Stimulated activated CD4-positive, alpha-beta T cell treated with anti-CD3 and anti-CD28 coated beads, Interleukin-2, amount 100 ng/mL, for 4 hours (primary cell): ENCODE data around the gene ANKRD63.
A peak's percentile ranks its signal among the peaks of the same experiment; 100 is the strongest.

Source experiments
- DNase-seq: peaks from one replicate; pipeline ENCODE4 v3.0.0-alpha.2; 2020; ENCODE audit warnings: low read depth

Gene ANKRD63

DNA sequence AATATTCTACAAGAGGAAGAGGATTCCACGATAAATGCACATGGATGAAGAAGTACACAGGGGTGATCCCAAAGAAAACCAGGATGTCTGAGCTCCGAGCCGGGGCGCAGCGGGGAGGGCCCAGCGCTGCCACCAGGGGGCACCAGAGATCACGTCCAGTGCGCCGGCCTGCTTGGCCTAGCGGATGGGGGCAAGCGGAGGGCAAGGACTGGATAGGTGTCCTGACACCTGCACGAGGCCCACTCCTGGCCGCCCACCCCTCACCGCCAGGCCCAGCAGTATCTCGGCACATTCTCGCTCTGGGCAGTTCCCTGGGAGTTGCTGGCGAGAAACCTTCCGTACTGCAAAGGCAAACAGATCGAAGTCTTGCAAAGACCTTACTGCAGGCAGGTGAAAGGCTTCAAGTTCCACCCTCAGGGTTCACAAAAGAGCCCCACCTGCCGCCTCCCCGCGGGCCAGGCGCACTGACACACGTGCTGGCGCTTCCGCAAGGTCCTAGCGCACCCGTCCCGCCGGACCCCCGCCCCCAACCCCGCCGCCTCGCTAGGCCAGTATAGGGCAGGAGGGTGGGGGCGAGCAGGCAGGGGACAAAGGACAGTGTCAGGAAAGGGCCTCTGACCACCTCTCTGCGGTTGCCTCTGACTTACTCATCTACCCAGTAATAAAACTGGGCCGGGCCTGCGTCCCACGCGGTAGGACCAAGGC, 3.3 kb downstream of the ANKRD63 start:
- DNase-seq, result peak; percentile 51

- DNase-seq, result no peak
Observed at GRCh38 chr15:40278026-40278425, 4.8 kb downstream of the ANKRD63 start.

DNA sequence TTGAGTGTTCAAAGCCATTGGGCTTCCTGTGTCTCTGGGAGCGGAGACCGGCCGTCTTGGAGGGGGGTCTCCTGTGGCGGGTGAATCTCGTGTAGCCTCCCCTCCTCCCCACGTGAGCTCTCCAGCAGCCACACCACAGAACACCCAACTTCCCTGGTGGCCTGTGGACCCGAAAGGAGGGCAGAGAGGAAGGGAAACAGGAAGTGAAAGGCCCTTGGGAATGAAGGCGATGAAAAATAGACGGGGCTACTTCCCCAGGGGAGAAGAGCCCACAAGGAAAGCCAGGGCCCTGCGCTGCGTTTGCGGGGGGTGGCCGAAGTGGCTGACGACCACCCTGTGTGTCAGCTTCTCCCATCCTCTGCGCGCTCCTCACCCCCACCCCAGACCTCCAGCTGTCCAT, 5.4 kb downstream of the ANKRD63 start:
- DNase-seq, result no peak

- no peak for DNase-seq
Observed at GRCh38 chr15:40276927-40277326, 5.9 kb downstream of the ANKRD63 start.

GRCh38 chr15:40275954-40276353, 6.9 kb downstream of the ANKRD63 start:
- no peak for DNase-seq

- DNase-seq, result no peak
Observed at GRCh38 chr15:40275523-40275922, 7.3 kb downstream of the ANKRD63 start.

DNA sequence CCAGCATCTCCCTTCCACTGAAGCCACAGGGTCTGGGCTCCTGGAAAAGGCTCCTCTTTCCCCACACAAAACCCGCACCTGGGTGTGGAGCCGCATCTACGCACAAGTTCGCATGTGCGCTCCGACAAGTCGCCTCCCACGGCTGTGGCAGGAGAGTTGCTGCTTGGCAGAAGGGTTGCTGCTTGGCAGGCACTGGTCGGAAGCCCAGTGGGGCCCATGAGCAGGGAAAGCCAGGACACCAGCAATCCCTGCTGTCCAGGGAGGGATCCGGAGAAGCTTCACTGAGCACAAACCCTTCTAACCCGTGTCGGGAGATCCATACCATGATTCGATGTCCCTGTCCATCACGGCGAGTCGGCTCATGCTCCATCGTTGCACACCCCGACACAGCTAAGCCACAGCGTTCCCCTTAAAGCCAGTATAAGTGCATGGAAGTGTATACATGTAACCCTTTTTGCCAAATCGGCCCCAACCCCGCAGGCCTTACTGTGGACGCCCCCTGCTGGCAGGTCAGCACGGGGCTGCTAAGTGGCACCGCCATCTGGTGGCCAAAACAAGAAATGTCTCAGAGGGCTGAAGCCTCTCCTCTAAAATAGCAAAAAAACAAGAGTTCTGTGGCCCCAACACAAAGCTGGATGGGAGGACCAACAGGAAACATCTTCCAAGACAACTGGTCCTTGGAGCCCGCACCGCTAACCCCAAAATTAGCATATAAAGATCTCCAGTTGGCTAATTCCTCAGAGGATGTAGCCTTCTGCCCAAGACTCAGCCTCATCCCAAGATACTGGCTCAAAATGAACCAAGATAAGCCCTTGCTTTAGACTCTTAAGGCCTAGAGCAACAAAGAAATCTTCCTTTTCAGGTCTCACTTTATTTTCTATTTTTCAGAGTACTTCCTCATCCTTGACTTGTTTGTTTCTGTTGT, 8.3 kb downstream of the ANKRD63 start:
- DNase-seq, result peak; percentile 75

- DNase-seq, result no peak
Observed at GRCh38 chr15:40273428-40273827, 9.4 kb downstream of the ANKRD63 start.

DNA sequence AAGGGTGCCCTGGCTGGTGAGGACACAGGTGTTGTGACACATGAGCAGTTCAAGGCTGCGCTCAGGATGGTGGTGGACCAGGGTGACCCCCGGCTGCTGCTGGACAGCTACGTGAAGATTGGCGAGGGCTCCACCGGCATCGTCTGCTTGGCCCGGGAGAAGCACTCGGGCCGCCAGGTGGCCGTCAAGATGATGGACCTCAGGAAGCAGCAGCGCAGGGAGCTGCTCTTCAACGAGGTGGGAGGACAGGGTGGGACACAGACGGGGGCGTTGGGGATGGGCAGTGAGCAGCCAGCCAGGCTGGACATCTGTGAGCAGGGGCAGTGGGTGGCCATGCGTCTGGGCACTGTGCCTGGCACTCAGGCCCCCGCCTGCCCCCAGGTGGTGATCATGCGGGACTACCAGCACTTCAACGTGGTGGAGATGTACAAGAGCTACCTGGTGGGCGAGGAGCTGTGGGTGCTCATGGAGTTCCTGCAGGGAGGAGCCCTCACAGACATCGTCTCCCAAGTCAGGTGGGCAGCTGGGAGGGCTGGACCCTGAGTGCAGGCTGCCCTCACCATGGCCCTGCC, 10.3 kb downstream of the ANKRD63 start:
- DNase-seq, result no peak

DNA sequence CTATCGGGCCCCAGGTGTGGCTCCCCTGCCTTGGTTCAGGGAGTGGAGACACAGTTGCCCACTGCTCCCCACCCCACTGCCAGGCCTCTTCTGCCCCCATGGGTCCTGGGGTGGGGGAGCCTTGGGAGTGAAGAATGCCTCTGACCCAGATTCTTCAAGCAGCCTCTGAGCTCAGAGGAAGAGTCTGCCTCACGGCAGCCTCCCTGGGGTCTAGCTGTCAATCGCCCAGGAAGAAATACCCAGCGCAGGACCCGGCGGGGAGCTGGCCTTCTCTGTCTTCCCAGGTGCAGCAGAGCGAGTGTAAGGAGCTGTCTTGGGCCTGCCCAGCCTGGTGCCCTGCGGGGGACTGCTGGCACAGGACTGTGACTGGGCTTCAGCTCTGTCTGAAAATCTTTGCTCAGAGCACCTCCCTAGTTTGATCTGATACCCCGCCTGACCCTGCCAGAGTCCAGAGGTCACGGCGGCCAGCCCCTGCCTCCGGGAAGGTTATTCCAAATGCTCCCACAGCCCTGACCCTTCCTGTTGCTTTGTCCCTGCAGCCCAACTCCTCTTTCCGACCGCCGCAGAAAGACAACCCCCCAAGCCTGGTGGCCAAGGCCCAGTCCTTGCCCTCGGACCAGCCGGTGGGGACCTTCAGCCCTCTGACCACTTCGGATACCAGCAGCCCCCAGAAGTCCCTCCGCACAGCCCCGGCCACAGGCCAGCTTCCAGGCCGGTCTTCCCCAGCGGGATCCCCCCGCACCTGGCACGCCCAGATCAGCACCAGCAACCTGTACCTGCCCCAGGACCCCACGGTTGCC, 11.0 kb downstream of the ANKRD63 start:
- no peak for DNase-seq

DNA sequence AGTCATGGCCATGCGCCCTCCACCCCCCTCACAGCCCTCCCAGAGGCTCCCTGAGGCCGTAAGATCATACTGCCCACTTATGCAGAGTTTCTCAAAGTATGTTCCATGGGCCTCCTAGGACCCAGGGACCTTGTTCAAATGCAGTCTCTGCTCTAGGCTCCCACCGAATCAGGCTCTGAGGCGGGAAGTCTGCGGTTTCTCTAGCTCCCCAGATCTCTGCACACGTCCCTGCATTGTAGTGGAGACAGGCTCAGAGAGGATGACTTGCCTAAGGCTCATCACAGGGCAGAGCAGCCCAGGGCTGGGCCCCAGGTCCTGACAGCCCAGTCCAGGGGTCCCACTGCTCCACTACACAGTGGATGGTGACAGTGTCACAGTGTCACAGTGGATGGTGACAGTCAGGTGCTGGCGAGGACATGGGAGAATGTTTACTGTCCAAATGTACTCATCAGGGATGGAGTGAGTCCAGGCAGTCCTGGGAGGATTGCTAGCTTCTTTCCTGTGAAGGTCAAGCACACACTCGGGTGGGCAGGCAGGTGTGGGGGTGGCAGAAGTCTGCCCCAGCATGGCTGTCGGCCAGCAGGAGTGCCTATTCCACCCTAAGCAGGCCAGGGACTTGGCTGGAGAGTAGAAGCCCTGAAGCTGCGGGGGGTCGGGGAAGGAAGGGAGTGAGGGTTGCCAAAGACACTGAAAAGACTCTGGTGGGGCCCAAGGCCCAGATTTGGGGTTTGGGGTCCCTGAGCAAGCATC, 12.4 kb downstream of the ANKRD63 start:
- no peak for DNase-seq

DNA sequence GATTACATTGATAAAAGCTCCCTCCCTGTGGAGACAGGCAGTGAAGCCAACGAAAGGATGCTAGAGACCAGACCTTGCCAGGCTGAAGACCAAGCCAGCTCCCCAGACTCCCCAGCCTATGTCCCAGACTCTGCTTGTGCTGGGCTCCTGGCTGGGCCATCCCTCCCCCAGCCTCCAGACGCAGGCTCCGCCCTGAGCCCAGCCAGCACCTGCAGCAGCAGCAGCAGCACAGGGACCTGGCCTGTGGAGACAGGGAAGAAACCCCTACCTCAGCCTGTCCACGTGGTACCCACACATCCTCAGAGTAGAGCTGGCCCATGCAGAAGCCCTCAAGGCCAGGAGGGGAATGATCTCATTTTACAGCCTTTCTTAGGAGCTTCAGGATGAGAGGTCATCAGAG, 13.3 kb downstream of the ANKRD63 start:
- no peak for DNase-seq

GRCh38 chr15:40267670-40268069, 15.2 kb downstream of the ANKRD63 start:
- no peak for DNase-seq

- DNase-seq, result no peak
Observed at GRCh38 chr15:40266828-40267304, 16.0 kb downstream of the ANKRD63 start.

- no peak for DNase-seq
Observed at GRCh38 chr15:40265875-40266274, 17.0 kb downstream of the ANKRD63 start.

DNA sequence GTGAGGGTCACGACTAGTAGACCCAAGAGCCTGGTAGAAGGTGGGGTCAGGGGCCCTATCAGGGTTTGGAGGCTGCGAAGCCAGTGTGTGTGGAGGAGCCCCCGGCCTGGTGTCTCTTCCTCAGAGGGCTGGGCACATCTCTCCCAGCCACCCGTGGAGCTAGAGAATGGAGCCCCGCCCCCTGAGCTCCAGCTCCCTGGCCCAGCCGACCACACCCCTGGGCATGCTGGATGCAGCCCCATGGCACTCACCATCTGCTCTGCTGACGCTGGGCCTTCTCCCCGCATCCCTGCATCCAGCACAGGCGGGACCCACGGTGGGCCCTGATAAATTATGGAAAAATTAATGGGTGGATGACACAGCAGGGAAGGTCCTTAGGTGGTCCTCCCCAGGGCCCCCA, 17.5 kb downstream of the ANKRD63 start:
- DNase-seq, result no peak

GRCh38 chr15:40264321-40265153, 18.3 kb downstream of the ANKRD63 start:
- no peak for DNase-seq

DNA sequence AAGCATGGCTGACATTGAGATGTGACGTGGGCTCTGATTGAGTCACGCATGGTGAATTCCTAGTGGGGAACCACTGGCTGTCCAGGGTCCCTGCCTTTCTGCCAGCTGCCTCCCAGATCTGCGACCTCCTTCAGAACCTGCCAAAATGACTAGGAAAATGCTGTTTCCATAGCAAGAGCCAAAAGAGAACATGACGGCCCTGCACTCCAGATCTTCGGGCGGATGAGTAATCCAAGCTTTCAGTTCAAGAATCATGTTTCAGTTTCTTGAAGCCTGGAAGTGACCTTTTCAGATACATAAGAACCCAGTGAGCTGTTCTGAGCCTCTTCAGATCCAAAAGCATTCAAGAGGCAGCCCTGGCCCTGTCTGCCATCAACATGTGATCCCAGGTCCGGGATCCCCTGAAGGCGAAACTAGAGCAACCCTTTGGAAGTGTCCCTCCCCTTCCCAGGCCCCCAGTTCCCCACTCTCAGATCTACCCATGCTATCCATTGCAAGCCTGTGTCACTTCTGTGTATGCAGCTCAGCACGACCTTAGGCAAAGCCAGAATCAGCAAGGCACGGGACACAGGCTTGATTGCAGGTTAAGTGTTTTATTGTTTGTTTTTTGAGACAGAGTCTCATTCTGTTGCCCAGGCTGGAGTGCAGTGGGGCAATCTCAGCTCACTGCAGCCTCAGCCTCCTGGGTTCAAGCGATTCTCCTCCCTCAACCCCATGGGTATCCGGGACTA, 19.7 kb downstream of the ANKRD63 start:
- DNase-seq, result no peak

- no peak for DNase-seq
Observed at GRCh38 chr15:40259021-40259420, 23.8 kb downstream of the ANKRD63 start.

- no peak for DNase-seq
Observed at GRCh38 chr15:40258544-40258943, 24.3 kb downstream of the ANKRD63 start.
